Testis (tissue), 2 donors: ENCODE data around the gene FUT1.

ENCODE experiments used
- CTCF ChIP-seq, 3 experiments: fragments of 450-650 bp in 2 of 3; fragments of 200-600 bp in 1 of 3; sonication (generic) in 1 of 3; IDR thresholded peaks; one replicate each; pipeline ENCODE4 v1.5.1; 2016 to 2019; ENCODE audit warnings: antibody characterized with exemption in 3 of 3, mild to moderate bottlenecking in 2 of 3, moderate library complexity in 1 of 3
- POLR2A ChIP-seq: fragments of 450-650 bp; IDR thresholded peaks from one replicate; pipeline ENCODE4 v1.6.1; 2017; ENCODE audit warnings: antibody characterized with exemption, mild to moderate bottlenecking, moderate library complexity

- no peak for TF ChIP-seq CTCF (IDR thresholded peaks at IDR 0.05)
- TF ChIP-seq POLR2A: no peak
These were observed 6.3 kb downstream of the FUT1 start for GRCh38 chr19:48746110-48746509.
